ENCODE data around the gene ULK2.
A peak's percentile ranks its signal among the peaks of the same experiment; 100 is the strongest.

The ULK2 gene

DNA sequence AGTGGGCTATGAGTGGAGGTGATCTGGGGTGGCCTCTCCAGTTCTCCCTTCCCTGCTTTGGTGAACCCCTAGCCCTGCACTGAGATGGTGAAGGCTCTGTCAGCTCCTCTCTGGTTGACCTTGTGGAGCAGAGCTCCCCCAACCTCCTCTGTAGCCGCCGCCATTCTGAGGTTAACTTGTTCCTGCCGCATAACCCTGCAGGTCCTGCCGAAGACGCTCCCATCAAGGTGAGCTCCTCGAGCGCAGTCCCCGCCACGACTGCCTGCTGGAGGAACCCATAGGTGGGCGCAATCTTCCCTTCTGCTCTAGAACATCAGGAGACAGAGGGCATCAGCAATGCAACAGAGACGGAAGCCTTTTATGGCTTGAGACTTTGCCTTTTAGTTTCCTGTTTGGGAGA is 136.1 kb downstream of the ULK2 start:
- DNase-seq (ENCODE audit: insufficient read length, low spot score) (no peak), FAIRE-seq (no peak)

GRCh38 chr17:19730843-19731242 is 136.9 kb downstream of the ULK2 start:
- FAIRE-seq: no peak
- DNase-seq (ENCODE audit: insufficient read length, low spot score): no peak

GRCh38 chr17:19729900-19730299 is 137.8 kb downstream of the ULK2 start:
- no peak for FAIRE-seq
- no peak for DNase-seq (ENCODE audit: insufficient read length, low spot score)

- DNase-seq (ENCODE audit: insufficient read length, low spot score) (peak; percentile 67), FAIRE-seq (peak; percentile 33)
Measured at GRCh38 chr17:19728084-19728495, 139.6 kb downstream of the ULK2 start.

DNA sequence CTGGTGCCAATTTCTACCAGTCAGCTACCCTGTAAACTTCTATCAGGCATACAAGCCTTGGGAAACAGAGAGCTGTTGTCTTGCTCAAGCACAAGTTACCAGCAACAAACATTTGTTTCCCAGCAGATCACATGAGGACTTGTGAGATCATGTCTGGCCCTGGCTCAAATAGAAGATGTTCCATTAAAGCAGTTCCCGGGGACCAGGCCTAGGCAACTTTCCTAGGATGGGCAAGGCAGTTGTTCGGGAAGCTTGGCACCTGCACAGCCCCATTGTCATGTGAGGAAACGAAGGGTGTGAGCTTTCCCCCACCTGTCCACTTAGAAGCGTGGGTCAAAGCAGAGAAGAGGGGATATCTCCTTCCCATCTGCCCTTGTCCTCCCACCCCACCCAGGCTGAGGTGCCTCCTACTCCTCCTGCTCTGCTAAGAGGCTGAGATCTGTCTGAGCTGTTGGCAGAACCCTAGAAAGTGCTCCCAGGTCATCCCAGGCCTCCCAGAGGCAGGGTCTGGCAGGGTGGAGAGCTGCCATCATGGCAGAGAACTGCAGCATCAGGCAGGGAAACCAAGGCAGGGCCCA is 140.1 kb downstream of the ULK2 start:
- FAIRE-seq (peak; percentile 57), DNase-seq (ENCODE audit: insufficient read length, low spot score) (no peak)

DNA sequence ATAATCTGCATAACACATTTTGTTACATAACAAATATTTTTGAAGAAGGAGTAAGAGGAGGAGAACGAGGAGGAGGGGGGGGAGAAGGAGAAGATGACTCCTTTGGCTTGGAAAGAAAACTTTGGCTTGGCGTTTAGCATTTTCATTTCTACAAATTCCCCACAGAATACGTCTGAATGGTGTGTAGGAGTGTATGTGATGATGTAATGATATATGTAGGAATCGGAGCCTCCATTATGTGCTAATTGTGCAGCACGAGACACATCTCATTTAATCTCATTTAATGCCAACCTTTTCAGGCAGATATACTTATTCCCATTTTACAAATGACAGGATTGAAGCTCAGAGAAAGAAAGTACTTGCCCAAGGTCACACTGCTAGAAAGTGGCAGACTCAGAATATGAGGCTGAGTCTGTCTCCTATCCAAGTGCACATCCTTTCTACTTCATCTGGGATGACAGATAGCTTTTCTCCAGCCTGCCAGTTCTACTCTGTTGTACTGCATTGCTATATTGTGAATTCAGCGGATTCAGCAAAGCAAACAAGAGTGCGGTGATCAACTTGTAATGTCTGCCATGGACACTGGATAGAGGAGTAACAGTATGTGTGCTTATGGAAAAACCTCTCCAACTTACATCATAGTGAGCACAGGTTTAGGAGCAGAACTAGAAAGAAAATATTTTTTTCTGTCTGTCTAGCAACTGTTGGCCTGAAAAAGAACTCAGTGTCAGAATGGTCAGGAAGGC is 140.9 kb downstream of the ULK2 start:
- no peak for DNase-seq (ENCODE audit: insufficient read length, low spot score)
- FAIRE-seq: peak; percentile 31

- DNase-seq (ENCODE audit: insufficient read length, low spot score) (no peak), FAIRE-seq (no peak)
Measured at GRCh38 chr17:19725486-19725885, 142.2 kb downstream of the ULK2 start.

GRCh38 chr17:19724501-19725420 is 143.0 kb downstream of the ULK2 start:
- FAIRE-seq (no peak), DNase-seq (ENCODE audit: insufficient read length, low spot score) (no peak)

- FAIRE-seq (peak; percentile 26), DNase-seq (ENCODE audit: insufficient read length, low spot score) (no peak)
Measured at GRCh38 chr17:19723964-19724363, 143.8 kb downstream of the ULK2 start.

Measured in HTR-8/SVneo (cell line).